Choroid plexus epithelial cell (primary cell): ENCODE data around the gene TUBB4B.

ENCODE experiments used
- DNase-seq: peaks from one replicate; pipeline ENCODE4 v3.0.0-alpha.2; 2010; ENCODE audit warnings: low read depth
- H3K4me3 ChIP-seq: 2 replicates; pipeline ENCODE4 v1.5.1; 2011; ENCODE audit warnings: low read depth, mild to moderate bottlenecking, control low read depth, low read length, moderate library complexity
- TF ChIP-seq, protein P1 (sequence below): conservative IDR thresholded peaks from 2 replicates; pipeline ENCODE4 v1.5.1; 2011; ENCODE audit warnings: low read depth, mild to moderate bottlenecking, control low read depth, inconsistent platforms, low read length, moderate library complexity

Gene TUBB4B

GRCh38 chr9:137213160-137214060 is 27.7 kb upstream of the TUBB4B start:
- no peak for DNase-seq
- TF ChIP-seq, protein P1, sequence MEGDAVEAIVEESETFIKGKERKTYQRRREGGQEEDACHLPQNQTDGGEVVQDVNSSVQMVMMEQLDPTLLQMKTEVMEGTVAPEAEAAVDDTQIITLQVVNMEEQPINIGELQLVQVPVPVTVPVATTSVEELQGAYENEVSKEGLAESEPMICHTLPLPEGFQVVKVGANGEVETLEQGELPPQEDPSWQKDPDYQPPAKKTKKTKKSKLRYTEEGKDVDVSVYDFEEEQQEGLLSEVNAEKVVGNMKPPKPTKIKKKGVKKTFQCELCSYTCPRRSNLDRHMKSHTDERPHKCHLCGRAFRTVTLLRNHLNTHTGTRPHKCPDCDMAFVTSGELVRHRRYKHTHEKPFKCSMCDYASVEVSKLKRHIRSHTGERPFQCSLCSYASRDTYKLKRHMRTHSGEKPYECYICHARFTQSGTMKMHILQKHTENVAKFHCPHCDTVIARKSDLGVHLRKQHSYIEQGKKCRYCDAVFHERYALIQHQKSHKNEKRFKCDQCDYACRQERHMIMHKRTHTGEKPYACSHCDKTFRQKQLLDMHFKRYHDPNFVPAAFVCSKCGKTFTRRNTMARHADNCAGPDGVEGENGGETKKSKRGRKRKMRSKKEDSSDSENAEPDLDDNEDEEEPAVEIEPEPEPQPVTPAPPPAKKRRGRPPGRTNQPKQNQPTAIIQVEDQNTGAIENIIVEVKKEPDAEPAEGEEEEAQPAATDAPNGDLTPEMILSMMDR, result peak; percentile 32
- no peak overlapping the region for H3K4me3 ChIP-seq

- DNase-seq, result no peak
- H3K4me3 ChIP-seq, result no peak overlapping the region
These were observed 26.5 kb upstream of the TUBB4B start for GRCh38 chr9:137214620-137215019.

DNA sequence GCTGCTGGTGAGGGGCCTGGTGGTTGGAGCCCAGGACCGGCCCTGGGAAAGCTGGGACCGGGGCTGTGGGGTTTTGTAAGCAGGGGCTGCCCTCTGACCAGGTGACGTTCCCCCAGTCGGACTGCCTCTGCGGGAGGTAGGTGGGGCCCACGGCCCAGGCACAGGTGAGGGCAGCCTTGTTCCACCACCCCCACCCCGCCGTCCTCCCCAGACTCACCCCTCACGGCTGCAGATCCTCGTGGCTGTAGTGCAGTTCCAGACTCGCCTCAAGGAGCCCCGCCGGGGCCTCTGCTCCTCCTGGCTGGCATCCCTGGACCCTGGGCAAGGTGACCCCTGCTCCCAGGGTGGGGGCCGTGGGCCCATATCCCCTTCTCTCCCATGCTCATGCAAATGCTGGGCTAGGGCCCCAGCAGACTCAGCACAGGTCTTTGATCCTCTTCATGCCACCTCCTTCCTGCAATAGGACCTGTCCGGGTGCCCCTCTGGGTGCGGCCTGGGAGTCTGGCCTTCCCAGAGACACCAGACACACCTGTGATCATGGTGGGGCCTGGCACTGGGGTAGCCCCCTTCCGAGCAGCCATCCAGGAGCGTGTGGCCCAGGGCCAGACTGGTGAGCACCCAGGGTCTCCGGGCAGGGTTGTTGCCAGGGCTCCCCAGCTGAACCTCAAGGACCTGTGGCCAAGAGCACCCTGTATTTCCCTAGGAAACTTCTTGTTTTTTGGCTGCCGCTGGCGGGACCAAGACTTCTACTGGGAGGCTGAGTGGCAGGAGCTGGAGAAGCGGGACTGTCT is 25.7 kb upstream of the TUBB4B start:
- TF ChIP-seq, protein P1, result no peak
- no peak overlapping the region for H3K4me3 ChIP-seq
- DNase-seq, result no peak

More at GRCh38 chr9:137214620-137215019, 26.5 kb upstream of the TUBB4B start:
- TF ChIP-seq, protein P1, result no peak

DNA sequence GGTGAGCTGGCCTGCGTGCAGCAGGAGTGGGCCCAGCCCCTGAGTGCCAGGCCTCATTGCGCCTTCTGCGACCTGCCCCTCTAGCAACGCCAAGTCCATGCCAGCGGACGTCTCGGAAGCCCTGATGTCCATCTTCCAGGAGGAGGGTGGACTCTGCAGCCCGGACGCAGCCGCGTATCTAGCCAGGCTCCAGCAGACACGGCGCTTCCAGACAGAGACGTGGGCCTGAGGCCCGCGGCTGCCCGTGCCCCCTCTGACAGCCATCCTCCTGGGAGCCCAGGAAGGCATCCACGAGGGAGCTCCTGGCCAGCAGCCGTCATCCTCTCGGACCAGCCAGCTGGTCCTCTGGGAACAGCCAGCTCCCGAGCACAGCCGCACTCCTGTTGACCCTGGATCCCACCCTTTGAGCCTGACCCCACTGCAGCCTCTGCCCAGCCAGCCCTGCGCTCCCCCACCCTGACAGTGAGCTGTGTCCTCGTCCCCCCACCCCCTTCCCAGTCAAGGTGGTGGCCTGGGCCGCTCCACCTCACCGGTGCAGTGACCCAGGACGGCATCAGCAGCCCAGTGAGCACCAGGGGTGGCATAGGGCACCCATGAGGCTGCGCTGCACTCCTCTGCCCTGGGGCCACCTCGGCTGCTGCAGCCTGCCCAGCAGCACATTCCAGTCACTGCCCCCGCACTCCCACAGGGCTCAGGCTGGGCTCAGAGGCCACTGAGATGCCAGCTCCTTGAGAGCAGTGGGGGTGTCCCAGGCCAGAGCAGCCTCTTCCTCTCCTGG is 24.7 kb upstream of the TUBB4B start:
- H3K4me3 ChIP-seq, result no peak overlapping the region
- no peak for DNase-seq
- TF ChIP-seq, protein P1, result no peak

DNA sequence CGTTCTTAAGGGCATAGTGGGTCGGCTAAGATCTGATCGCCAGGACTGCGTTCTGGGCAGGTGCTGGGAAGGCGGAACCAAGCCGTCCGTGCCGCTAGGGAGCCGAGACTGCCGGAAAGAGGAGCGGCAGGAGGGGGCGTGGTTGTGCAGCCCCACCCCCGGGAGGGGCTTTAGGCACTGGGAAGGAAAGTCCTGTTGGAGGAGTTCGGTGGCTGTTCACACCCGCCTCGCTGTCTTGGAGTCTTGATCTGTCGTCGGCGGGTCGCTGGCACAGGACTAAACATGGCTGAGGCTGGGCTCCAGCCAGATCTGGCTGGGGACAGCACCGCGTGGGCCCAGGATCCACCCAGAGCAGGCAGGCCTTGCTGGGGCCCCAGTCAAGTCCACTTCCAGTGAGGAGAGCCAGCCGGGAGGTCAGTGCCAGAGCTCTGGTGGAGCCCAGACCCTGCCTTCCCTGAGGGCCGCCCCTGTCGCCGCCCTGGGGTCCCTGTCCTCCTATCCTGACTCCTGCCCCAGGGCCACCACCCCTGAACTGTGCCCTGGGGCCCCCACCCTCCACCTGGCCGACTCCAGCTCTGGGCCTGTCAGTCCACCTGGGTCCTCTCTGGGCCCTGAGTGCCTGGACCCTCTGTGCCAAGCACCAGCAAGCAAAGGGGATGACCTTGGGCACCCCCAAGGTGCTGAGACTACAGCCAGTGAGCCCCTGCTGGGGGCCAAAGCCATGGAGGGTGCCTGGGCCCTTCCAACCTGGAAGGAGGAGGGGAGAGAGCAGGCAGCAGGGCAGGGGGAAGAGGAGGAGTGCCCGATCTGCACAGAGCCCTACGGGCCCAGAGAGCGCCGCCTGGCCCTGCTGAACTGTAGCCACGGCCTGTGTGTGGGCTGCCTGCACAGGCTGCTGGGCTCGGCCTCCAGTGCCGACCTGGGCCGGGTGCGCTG is 23.5 kb upstream of the TUBB4B start:
- TF ChIP-seq, protein P1, result no peak
- no peak overlapping the region for H3K4me3 ChIP-seq
- DNase-seq, result no peak
